Choroid plexus epithelial cell (primary cell): ENCODE data around the gene TAB2.

Source experiments
- DNase-seq: peaks from one replicate; pipeline ENCODE4 v3.0.0-alpha.2; 2010; ENCODE audit warnings: low read depth
- H3K4me3 ChIP-seq: 2 replicates; pipeline ENCODE4 v1.5.1; 2011; ENCODE audit warnings: low read depth, mild to moderate bottlenecking, control low read depth, low read length, moderate library complexity
- TF ChIP-seq, protein P1 (sequence below): conservative IDR thresholded peaks from 2 replicates; pipeline ENCODE4 v1.5.1; 2011; ENCODE audit warnings: low read depth, mild to moderate bottlenecking, control low read depth, inconsistent platforms, low read length, moderate library complexity

The TAB2 gene

DNA sequence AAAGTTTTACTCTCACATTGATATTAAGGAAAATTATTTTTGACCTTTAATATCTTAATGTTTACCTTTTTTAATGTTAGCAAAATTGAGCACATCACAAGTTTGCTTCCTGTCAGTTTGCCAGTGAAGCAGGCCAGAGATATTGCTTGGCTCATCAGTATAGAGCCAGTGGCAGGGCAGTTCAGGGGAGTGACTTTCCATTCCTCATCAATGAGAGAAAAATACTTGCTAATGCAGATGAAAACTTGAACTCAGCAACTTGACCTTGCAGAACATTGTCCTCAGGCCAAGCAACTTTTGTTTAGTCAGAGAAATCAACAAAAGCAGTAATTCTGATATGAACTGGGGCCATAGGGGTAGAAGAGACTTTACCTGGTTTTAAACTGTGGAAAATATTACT is 6.9 kb downstream of the TAB2 start:
- TF ChIP-seq, protein P1, sequence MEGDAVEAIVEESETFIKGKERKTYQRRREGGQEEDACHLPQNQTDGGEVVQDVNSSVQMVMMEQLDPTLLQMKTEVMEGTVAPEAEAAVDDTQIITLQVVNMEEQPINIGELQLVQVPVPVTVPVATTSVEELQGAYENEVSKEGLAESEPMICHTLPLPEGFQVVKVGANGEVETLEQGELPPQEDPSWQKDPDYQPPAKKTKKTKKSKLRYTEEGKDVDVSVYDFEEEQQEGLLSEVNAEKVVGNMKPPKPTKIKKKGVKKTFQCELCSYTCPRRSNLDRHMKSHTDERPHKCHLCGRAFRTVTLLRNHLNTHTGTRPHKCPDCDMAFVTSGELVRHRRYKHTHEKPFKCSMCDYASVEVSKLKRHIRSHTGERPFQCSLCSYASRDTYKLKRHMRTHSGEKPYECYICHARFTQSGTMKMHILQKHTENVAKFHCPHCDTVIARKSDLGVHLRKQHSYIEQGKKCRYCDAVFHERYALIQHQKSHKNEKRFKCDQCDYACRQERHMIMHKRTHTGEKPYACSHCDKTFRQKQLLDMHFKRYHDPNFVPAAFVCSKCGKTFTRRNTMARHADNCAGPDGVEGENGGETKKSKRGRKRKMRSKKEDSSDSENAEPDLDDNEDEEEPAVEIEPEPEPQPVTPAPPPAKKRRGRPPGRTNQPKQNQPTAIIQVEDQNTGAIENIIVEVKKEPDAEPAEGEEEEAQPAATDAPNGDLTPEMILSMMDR = no peak
- no peak overlapping the region for H3K4me3 ChIP-seq
- DNase-seq = no peak

DNA sequence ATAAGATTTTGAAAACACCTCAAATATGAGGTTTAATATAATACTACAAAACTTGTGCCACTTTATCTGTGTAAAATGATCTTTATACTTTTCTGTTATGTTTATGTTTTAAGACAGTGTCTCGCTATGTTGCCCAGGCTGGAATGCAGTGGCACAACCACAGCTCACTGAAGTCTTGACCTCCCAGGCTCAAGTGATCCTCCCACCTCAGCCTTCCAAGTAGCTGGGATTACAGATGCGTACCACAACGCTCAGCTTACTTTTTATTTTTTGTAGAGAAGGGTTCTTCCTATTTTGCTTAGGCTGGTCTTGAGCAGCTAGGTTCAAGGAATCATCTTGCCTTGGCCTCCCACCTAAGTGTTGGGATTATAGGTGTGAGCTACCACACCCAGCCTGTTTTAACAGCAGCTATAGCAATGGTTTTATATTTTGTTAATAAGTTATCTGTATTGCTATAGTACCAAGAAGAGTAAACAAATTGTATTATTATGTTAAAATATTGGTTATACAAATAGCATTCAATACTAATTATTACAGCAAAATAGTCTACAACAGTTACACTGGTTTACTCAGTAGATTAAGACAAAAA is 8.2 kb downstream of the TAB2 start:
- no peak for DNase-seq
- no peak overlapping the region for H3K4me3 ChIP-seq
- TF ChIP-seq, protein P1 = no peak

DNA sequence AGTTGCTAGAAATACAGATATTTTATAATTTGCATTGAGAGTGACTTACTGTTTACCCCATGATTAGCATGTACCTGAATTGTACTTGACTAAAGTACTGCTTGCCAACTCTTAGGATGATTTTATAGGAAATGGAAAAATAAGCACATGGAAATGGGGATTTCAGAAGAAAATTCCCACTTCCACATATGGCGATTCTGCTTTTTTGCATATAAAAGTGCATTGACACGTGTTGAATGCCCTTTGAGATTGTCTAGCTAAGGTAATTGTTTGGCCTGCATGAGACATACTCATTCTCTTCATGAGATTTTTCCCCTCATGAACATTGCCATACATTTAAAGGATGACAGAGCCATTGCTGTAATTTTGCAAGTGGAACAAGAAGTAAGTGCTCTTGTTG is 10.1 kb downstream of the TAB2 start:
- H3K4me3 ChIP-seq = no peak overlapping the region
- TF ChIP-seq, protein P1 = no peak
- DNase-seq = no peak

DNA sequence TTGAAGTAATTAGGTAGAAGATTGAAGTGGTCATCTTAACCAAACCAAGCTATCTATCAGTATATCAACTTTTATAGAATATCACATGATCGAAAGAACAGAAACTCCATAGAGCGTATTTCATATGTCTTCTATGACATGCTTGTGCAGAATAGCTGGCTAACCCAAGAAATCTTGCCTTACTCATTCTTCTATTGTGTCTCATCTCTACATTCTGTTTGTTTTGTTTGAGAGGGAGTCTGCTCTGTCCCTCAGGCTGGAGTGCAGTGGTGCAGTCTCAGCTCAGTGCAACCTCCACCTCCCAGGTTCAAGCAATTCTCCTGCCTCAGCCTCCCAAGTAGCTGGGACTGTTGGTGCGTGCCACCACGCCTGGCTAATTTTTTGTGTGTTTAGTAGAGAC is 10.6 kb downstream of the TAB2 start:
- TF ChIP-seq, protein P1 = no peak

DNA sequence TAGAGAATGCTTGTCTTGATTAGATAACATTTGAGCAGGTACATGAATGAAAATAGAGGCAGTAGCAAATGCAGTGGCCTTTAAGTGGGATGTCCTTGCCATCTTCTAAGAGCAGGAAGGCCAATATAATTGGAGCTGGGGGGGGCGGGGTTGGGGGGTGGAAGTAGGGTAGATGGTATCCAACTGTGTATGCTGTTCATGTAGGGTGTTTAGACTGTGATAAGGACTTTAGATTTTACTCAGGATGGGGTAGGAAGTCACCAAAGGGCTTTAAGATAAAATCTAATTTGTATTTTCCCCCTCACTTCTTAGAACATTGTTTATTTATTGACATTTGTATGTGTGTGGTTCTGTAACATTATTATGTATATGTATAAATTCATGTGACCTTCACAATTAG is 12.0 kb downstream of the TAB2 start:
- no peak for DNase-seq
- TF ChIP-seq, protein P1 = no peak
- H3K4me3 ChIP-seq = no peak overlapping the region

More for the DNA sequence above, 10.6 kb downstream of the TAB2 start:
- DNase-seq = no peak
- H3K4me3 ChIP-seq = no peak overlapping the region

DNA sequence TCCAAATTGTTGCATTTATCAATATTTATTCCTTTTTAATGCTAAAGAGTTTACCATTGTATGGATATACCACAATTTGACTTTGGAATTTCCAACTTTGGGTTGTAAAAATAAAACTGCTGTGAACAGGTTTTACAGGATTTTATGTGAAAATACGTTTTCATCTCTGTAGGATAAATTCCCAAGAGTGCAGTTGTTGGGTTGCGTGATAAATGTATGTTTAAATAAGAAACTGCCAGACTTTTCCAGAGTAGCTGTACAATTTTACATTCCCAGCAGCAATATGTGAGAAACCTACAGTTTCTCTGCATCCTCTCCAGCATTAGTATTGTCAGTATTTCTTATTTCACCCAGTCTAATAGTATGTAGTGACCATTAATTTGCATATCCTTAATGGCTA is 12.6 kb downstream of the TAB2 start:
- H3K4me3 ChIP-seq = no peak overlapping the region
- TF ChIP-seq, protein P1 = no peak
- no peak for DNase-seq

DNA sequence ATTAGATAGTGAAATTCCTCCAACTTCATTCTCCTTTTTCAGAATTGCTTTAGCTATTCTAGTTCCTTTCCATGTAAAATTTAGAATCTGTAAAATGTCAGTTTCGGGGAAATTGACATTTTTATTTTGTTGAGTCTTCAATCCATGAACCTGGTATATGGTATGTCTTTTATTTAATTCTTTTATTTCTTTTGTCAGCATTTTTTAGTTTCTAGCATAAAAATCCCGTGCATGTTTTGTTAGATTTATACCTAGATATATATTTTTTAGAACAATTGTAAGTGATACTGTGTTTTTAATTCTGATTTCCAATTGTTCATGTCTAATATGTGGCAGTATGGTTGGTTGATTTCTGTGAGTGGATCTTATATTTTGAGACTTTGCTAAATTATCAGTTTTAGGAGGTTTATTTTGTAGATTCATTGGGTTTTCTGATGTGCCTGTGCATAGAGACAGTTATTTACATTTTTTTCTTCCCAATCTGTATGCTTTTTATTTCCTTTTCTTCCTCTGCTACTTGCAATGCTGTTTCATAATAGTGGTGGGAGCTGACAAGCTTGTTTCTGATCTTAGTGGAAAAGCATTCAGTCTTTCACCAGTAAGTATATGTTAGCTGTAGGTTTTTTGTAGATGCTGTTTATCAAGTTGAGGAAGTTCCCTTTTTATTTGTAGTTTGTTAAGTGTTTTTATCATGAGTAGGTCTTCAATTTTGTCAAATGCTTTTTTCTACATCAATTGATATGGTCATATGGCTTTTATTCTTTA is 13.7 kb downstream of the TAB2 start:
- no peak overlapping the region for H3K4me3 ChIP-seq
- TF ChIP-seq, protein P1 = no peak
- DNase-seq = peak; percentile 70
